SK-N-SH (cell line): ENCODE results near the gene MRPS34. TPM values are rescaled to one million over a fixed set of nuclear protein-coding genes. Genes with fewer than 3 reads are reported as not detected.

ENCODE experiments used
- CTCF ChIA-PET: fragments of 300-600, 350-600 bp; formaldehyde crosslinking; extraction: SDS; loops from one replicate; lab custom pipeline; 2021; lab: Yijun Ruan, JAX
- POLR2A ChIA-PET: fragments of 350-600 bp; sonication (Branson Sonifier 250); formaldehyde crosslinking; extraction: SDS; loops from one replicate; lab custom pipeline; 2020; ENCODE audit warnings: antibody characterized with exemption, inconsistent platforms; lab: Yijun Ruan, JAX
- DNase-seq: peaks from one replicate; pipeline ENCODE4 v3.0.0; 2012
- H2AFZ ChIP-seq: fragments of 200-600 bp; sonication (generic); 2 replicates; pipeline ENCODE4 v1.8.1; 2016; ENCODE audit warnings: antibody characterized with exemption, mild to moderate bottlenecking, low read depth
- H3F3A ChIP-seq: fragments of 200-600 bp; sonication (generic); replicated peaks from 2 replicates; pipeline ENCODE3; 2016; ENCODE audit warnings: antibody characterized with exemption, mild to moderate bottlenecking; ENCODE audit not compliant: insufficient read depth
- H3K27ac ChIP-seq, 2 experiments: fragments of 200-500 bp in 1 of 2; fragments of 200-600 bp in 1 of 2; sonication (Bioruptor generic) in 1 of 2; sonication (generic), shearing (Covaris generic) in 1 of 2; 2 replicates each; pipeline versions ENCODE4 v1.5.1 to v1.6.1; 2014 to 2016; ENCODE audit warnings: low read depth in 2 of 2, inconsistent platforms in 1 of 2, low read length in 1 of 2, mild to moderate bottlenecking in 1 of 2, mixed read lengths in 1 of 2
- H3K27me3 ChIP-seq: fragments of 200-600 bp; sonication (generic), shearing (Covaris generic); 2 replicates; pipeline ENCODE4 v1.6.1; 2016; ENCODE audit warnings: mixed run types; ENCODE audit not compliant: insufficient read depth
- H3K36me3 ChIP-seq, 2 experiments: fragments of 200-500 bp in 1 of 2; fragments of 200-600 bp in 1 of 2; sonication (Bioruptor generic) in 1 of 2; sonication (generic) in 1 of 2; replicated peaks in 1 of 2; 2 replicates each; pipeline versions ENCODE3 to v1.5.1; 2014 to 2016; ENCODE audit warnings: low read length in 1 of 2, mild to moderate bottlenecking in 1 of 2; ENCODE audit not compliant: insufficient read depth in 2 of 2, control insufficient read depth in 1 of 2
- H3K4me1 ChIP-seq, 2 experiments: fragments of 200-500 bp in 1 of 2; fragments of 200-600 bp in 1 of 2; sonication (Bioruptor generic) in 1 of 2; sonication (generic), shearing (Covaris generic) in 1 of 2; 2 replicates each; pipeline versions ENCODE4 v1.5.1 to v1.6.1; 2014 to 2016; ENCODE audit warnings: low read depth in 1 of 2, low read length in 1 of 2, mixed run types in 1 of 2; ENCODE audit not compliant: insufficient read depth in 2 of 2, control insufficient read depth in 1 of 2
- H3K4me2 ChIP-seq: fragments of 200-600 bp; sonication (generic), shearing (Covaris generic); 2 replicates; pipeline ENCODE4 v1.6.1; 2017; ENCODE audit warnings: mixed run types
- H3K4me3 ChIP-seq, 2 experiments: fragments of 200-500 bp in 1 of 2; fragments of 200-600 bp in 1 of 2; sonication (Bioruptor generic) in 1 of 2; sonication (generic), shearing (Covaris generic) in 1 of 2; 2 replicates each; pipeline versions ENCODE4 v1.5.1 to v1.8.1; 2014 to 2016; ENCODE audit warnings: low read depth in 2 of 2, inconsistent platforms in 1 of 2, low read length in 1 of 2, mild to moderate bottlenecking in 1 of 2, mixed read lengths in 1 of 2, moderate library complexity in 1 of 2
- H3K79me2 ChIP-seq: fragments of 200-600 bp; sonication (generic); 2 replicates; pipeline ENCODE4 v1.8.1; 2017; ENCODE audit warnings: mild to moderate bottlenecking; ENCODE audit not compliant: insufficient read depth
- H3K9ac ChIP-seq: fragments of 200-600 bp; sonication (generic); 2 replicates; pipeline ENCODE4 v1.6.1; 2017; ENCODE audit warnings: mixed run types
- H3K9me2 ChIP-seq: fragments of 200-600 bp; sonication (generic); 2 replicates; pipeline ENCODE4 v1.6.1; 2017; ENCODE audit warnings: mixed run types
- H3K9me3 ChIP-seq: fragments of 200-600 bp; sonication (generic); 2 replicates; pipeline ENCODE4 v1.6.1; 2017; ENCODE audit warnings: mixed run types, mild to moderate bottlenecking, moderate library complexity
- H4K20me1 ChIP-seq: fragments of 200-600 bp; sonication (generic); 2 replicates; pipeline ENCODE4 v1.6.1; 2017; ENCODE audit warnings: mild to moderate bottlenecking, mixed run types; ENCODE audit not compliant: insufficient read depth
- ELF1 ChIP-seq: IDR thresholded peaks from 2 replicates; pipeline ENCODE4 v1.4.0; 2012
- EP300 ChIP-seq, 2 experiments: IDR thresholded peaks; 2 replicates each; pipeline versions ENCODE4 v1.4.0 to v1.6.1; 2012; ENCODE audit warnings: borderline replicate concordance in 1 of 2, low read depth in 1 of 2, low read length in 1 of 2
- EZH2phosphoT487 ChIP-seq: fragments of 200-600 bp; sonication (generic); IDR thresholded peaks from 2 replicates; pipeline ENCODE4 v1.6.1; 2017; ENCODE audit warnings: low read depth, mixed run types, mild to moderate bottlenecking, antibody characterized with exemption, moderate library complexity, borderline replicate concordance
- FOXM1 ChIP-seq: IDR thresholded peaks from 2 replicates; pipeline ENCODE4 v1.4.0; 2012; ENCODE audit warnings: low read depth, mild to moderate bottlenecking
- GABPA ChIP-seq: IDR thresholded peaks from 2 replicates; pipeline ENCODE4 v1.4.0; 2012; ENCODE audit warnings: low read depth, mild to moderate bottlenecking
- GATA2 ChIP-seq: sonication (generic); formaldehyde crosslinking; IDR thresholded peaks from 2 replicates; pipeline ENCODE4 v1.5.0; 2020; ENCODE audit warnings: mild to moderate bottlenecking, missing genetic modification reagents
- MAX ChIP-seq: IDR thresholded peaks from 2 replicates; pipeline ENCODE4 v1.4.0; 2012; ENCODE audit warnings: low read depth
- POLR2AphosphoS5 ChIP-seq: IDR thresholded peaks from 2 replicates; pipeline ENCODE4 v1.6.1; 2012; ENCODE audit warnings: low read depth, low read length
- RCOR1 ChIP-seq: fragments of 150-350 bp; IDR thresholded peaks from 2 replicates; pipeline ENCODE4 v1.6.1; 2017; ENCODE audit warnings: antibody characterized with exemption, low read length
- SIN3A ChIP-seq: IDR thresholded peaks from 2 replicates; pipeline ENCODE4 v1.6.1; 2012; ENCODE audit warnings: low read depth, mild to moderate bottlenecking, low read length, moderate library complexity, borderline replicate concordance
- TAF1 ChIP-seq: IDR thresholded peaks from 2 replicates; pipeline ENCODE4 v1.6.1; 2012; ENCODE audit warnings: low read depth, mild to moderate bottlenecking, low read length, moderate library complexity, borderline replicate concordance
- TEAD4 ChIP-seq: IDR thresholded peaks from 2 replicates; pipeline ENCODE4 v1.4.0; 2012; ENCODE audit warnings: mild to moderate bottlenecking, borderline replicate concordance; ENCODE audit not compliant: insufficient read depth
- YY1 ChIP-seq: IDR thresholded peaks from 2 replicates; pipeline ENCODE4 v1.4.0; 2012; ENCODE audit warnings: low read depth, mild to moderate bottlenecking
- WGBS: methylation state at CpG from one replicate; pipeline ENCODE4 v1.1.6; 2017; ENCODE audit warnings: low lambda C conversion rate; 5-methylcytosine and 5-hydroxymethylcytosine counted together
- polyA plus RNA-seq, 3 experiments: library from polyadenylated mRNA; depleted of rRNA; stranded (reverse); fragments of >200 nt; gene quantifications; 2 replicates each; pipeline ENCODE4 v1.2.3, GENCODE V29; 2012
- TF ChIP-seq, protein P1 (sequence below): IDR thresholded peaks from 2 replicates; pipeline ENCODE4 v1.4.0; 2012; ENCODE audit warnings: low read depth, borderline replicate concordance
- TF ChIP-seq, protein P2 (sequence below): IDR thresholded peaks from 2 replicates; pipeline ENCODE4; 2012

MRPS34 gene
- polyA plus RNA-seq, 1 of the 3 experiments (the other 2 are of a cell fraction), result 156 TPM

DNA sequence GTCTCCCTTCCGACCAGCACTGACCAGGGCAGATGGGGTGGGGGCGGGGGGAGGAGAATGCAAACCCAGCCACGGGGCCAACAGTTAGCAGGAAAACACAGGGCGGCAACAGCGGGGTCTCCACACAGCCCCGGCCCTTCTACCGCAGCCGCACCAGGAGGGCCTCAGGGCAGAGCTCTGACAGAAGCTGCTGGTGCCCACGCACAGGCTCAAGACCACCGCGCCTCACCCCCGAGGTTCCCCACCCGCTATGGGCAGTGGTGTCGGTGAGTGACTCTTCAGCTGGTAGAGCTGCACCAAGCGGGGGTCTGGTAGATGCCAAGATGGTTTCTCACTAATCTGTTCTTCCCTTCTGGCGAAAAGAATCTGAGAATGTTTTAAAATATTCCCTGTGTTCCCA lies 37.6 kb upstream of the MRPS34 start:
- no peak overlapping the region for H3K9ac ChIP-seq
- no peaks in the 10 kb centered on the region for H4K20me1 ChIP-seq
- no peaks in the 10 kb centered on the region for H3K9me3 ChIP-seq
- CTCF ChIA-PET, result interaction anchor here (1.0 to 1.6 kb wide), 2 partner anchors 119 to 133 kb away, joined by 3 to 4 read pairs; partner anchors contain the start of gene MSRB1
- no peaks in the 10 kb centered on the region for H3K9me2 ChIP-seq
- no peak overlapping the region for H3K4me2 ChIP-seq
- no peaks in the 10 kb centered on the region for H3K4me1 ChIP-seq
- peaks cover 6 to 11% of the 10 kb centered on the region in 2 experiments for H3K36me3 ChIP-seq
- H3F3A ChIP-seq, result peaks cover 7% of the 10 kb centered on the region
- H2AFZ ChIP-seq, result no peak overlapping the region
- POLR2A ChIA-PET, result no interaction called here
- TF ChIP-seq MAX (no peak), RCOR1 (no peak), ELF1 (no peak), TAF1 (no peak), GABPA (no peak), TEAD4 (no peak)
- TF ChIP-seq, protein P1, sequence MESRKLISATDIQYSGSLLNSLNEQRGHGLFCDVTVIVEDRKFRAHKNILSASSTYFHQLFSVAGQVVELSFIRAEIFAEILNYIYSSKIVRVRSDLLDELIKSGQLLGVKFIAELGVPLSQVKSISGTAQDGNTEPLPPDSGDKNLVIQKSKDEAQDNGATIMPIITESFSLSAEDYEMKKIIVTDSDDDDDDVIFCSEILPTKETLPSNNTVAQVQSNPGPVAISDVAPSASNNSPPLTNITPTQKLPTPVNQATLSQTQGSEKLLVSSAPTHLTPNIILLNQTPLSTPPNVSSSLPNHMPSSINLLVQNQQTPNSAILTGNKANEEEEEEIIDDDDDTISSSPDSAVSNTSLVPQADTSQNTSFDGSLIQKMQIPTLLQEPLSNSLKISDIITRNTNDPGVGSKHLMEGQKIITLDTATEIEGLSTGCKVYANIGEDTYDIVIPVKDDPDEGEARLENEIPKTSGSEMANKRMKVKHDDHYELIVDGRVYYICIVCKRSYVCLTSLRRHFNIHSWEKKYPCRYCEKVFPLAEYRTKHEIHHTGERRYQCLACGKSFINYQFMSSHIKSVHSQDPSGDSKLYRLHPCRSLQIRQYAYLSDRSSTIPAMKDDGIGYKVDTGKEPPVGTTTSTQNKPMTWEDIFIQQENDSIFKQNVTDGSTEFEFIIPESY, result no peak
- TF ChIP-seq, all 33 proteins: peak for 0
- WGBS, result 92% methylated on average over 6 of the region's 16 CpGs
- no peak for DNase-seq
- Histone ChIP-seq H3K4me3 (no peak overlapping the region), H3K27me3 (no peaks in the 10 kb centered on the region), H3K79me2 (peaks cover 4% of the 10 kb centered on the region; the same call in 1 of the 2 replicates), H3K27ac (no peak overlapping the region)

DNA sequence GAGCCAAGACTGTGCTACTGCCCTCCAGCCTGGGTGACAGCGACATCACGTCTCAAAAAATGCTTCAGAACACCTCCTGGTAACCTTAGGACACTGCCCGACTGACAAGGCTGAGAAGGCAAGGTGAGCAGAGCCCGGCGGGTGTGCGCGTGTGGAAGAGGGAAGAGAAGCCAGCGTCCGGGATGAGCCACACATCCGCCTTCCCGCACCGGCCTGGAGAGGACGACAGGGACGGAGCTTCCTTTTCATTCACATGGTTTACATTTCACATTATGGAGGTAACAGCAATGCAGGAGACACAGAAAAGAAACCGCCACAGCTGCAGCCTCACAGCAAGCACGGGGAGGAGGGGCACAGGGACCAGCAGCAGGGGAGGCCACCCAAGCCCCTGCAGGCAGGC lies 37.2 kb upstream of the MRPS34 start:
- POLR2A ChIA-PET, result no interaction called here
- Histone ChIP-seq H3K79me2 (peaks cover 4% of the 10 kb centered on the region; the same call in 1 of the 2 replicates), H3K4me2 (no peak overlapping the region), H3K27me3 (no peaks in the 10 kb centered on the region), H3K4me1 (no peaks in the 10 kb centered on the region), H3F3A (peaks cover 7% of the 10 kb centered on the region), H3K9me2 (no peaks in the 10 kb centered on the region), H3K27ac (no peak overlapping the region), H3K36me3 (peaks cover 7 to 11% of the 10 kb centered on the region in 2 experiments), H4K20me1 (no peaks in the 10 kb centered on the region), H3K4me3 (no peak overlapping the region), H2AFZ (no peak overlapping the region), H3K9me3 (no peaks in the 10 kb centered on the region), H3K9ac (no peak overlapping the region)
- CTCF ChIA-PET, result no interaction called here
- DNase-seq, result no peak
- WGBS, result 92% methylated on average over 16 of the region's 16 CpGs
- TF ChIP-seq SIN3A (no peak), YY1 (no peak), GATA2 (CRISPR knock-in tag) (no peak), EZH2phosphoT487 (no peak), FOXM1 (no peak), EP300 (IDR thresholded peaks at IDR 0.05; ENCODE audit: borderline replicate concordance in 1 of 2, low read depth in 1 of 2, low read length in 1 of 2) (no peak), POLR2AphosphoS5 (no peak)
- TF ChIP-seq, protein P2, sequence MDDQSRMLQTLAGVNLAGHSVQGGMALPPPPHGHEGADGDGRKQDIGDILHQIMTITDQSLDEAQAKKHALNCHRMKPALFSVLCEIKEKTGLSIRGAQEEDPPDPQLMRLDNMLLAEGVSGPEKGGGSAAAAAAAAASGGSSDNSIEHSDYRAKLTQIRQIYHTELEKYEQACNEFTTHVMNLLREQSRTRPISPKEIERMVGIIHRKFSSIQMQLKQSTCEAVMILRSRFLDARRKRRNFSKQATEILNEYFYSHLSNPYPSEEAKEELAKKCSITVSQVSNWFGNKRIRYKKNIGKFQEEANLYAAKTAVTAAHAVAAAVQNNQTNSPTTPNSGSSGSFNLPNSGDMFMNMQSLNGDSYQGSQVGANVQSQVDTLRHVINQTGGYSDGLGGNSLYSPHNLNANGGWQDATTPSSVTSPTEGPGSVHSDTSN, result no peak
